OCI-LY7 (cell line): ENCODE measurements around the gene MOB3B. TPM values are rescaled to one million over a fixed set of nuclear protein-coding genes. Genes with fewer than 3 reads are reported as not detected.

Source experiments
- BruUV-seq: library from RNA; stranded (reverse); fragments of 400-500 nt; replicated peaks from 2 replicates; lab custom pipeline; 2021; lab: Mats Ljungman, UMichigan
- CTCF ChIA-PET: fragments of 300-600 bp; sonication (Branson Sonifier 250); formaldehyde crosslinking; loops from one replicate; lab custom pipeline; 2022; ENCODE audit warnings: antibody characterized with exemption; ENCODE audit not compliant: unreplicated experiment; lab: Charles Lee
- POLR2A ChIA-PET: fragments of 300-600 bp; sonication (Branson Sonifier 250); formaldehyde crosslinking; loops from one replicate; lab custom pipeline; 2022; ENCODE audit warnings: antibody characterized with exemption; lab: Charles Lee
- DNase-seq: peaks from one replicate; pipeline ENCODE4 v3.0.0-alpha.2; 2015; ENCODE audit warnings: low spot score
- H2AFZ ChIP-seq: fragments of 200-600 bp; sonication (generic), shearing (Covaris generic); 2 replicates; pipeline ENCODE4 v1.6.1; 2014; ENCODE audit warnings: mild to moderate bottlenecking, antibody characterized with exemption, low read length, moderate library complexity
- H3K27ac ChIP-seq: fragments of 200-600 bp; sonication (generic); 2 replicates; pipeline ENCODE4 v1.5.1; 2014; ENCODE audit warnings: mixed run types, low read depth, mild to moderate bottlenecking, moderate library complexity, low read length, inconsistent platforms; ENCODE audit not compliant: poor library complexity, severe bottlenecking
- H3K36me3 ChIP-seq: fragments of 200-600 bp; sonication (generic); 2 replicates; pipeline ENCODE4 v1.6.1; 2014; ENCODE audit warnings: mild to moderate bottlenecking, antibody characterized with exemption, low read length, moderate library complexity, mixed read lengths; ENCODE audit not compliant: insufficient read depth
- H3K4me1 ChIP-seq: fragments of 200-600 bp; sonication (generic); 2 replicates; pipeline ENCODE4 v1.5.1; 2014; ENCODE audit warnings: mild to moderate bottlenecking, low read length; ENCODE audit not compliant: insufficient read depth, poor library complexity, severe bottlenecking
- H3K4me2 ChIP-seq: fragments of 200-600 bp; sonication (generic); 2 replicates; pipeline ENCODE4 v1.6.1; 2014; ENCODE audit warnings: mild to moderate bottlenecking, low read length
- H3K4me3 ChIP-seq: fragments of 200-600 bp; sonication (generic); 2 replicates; pipeline ENCODE4 v1.5.1; 2014; ENCODE audit warnings: mild to moderate bottlenecking, low read depth, low read length; ENCODE audit not compliant: poor library complexity, severe bottlenecking
- H3K79me2 ChIP-seq: fragments of 200-600 bp; sonication (generic); 2 replicates; pipeline ENCODE4 v1.6.1; 2016; ENCODE audit warnings: low read depth, mild to moderate bottlenecking, low read length, moderate library complexity, mixed read lengths; ENCODE audit not compliant: insufficient read depth
- H3K9me2 ChIP-seq: fragments of 200-600 bp; sonication (generic); 2 replicates; pipeline ENCODE4 v1.6.1; 2016; ENCODE audit warnings: mild to moderate bottlenecking, low read length, mixed read lengths; ENCODE audit not compliant: insufficient read depth
- H3K9me3 ChIP-seq: fragments of 200-600 bp; sonication (generic); 2 replicates; pipeline ENCODE4 v1.6.1; 2014; ENCODE audit warnings: mild to moderate bottlenecking, mixed run types, low read length, mixed read lengths
- H4K20me1 ChIP-seq: fragments of 200-600 bp; sonication (generic); 2 replicates; pipeline ENCODE4 v1.6.1; 2014; ENCODE audit warnings: mild to moderate bottlenecking, antibody characterized with exemption, low read length, moderate library complexity, mixed read lengths; ENCODE audit not compliant: insufficient read depth
- EZH2phosphoT487 ChIP-seq: fragments of 200-600 bp; sonication (generic); IDR thresholded peaks from 2 replicates; pipeline ENCODE4 v1.6.1; 2018; ENCODE audit warnings: low read depth, borderline replicate concordance, mild to moderate bottlenecking, mixed run types, antibody characterized with exemption, low read length, moderate library complexity, mixed read lengths
- intact Hi-C: fragments of 100-400 bp; cut with micrococcal nuclease; formaldehyde crosslinking; loops from one replicate; pipeline ENCODE4 v1.10.0; 2022; ENCODE audit not compliant: unreplicated experiment
- total RNA-seq, 2 experiments: library from RNA; depleted of rRNA in 1 of 2; stranded (reverse); fragments of >200 nt in 1 of 2; shearing (Covaris generic) in 1 of 2; gene quantifications; 2 replicates each; pipeline ENCODE4 v1.2.3, GENCODE V29; 2014 to 2022
- TF ChIP-seq, protein P1 (sequence below): fragments of 200-600 bp; sonication (generic); conservative IDR thresholded peaks from 2 replicates; pipeline ENCODE4 v1.5.1; 2014; ENCODE audit warnings: mild to moderate bottlenecking, antibody characterized with exemption, low read length, moderate library complexity, mixed read lengths

Gene MOB3B
- total RNA-seq, 2 experiments from 2014 or later: 0.04 TPM; not detected in 1

DNA sequence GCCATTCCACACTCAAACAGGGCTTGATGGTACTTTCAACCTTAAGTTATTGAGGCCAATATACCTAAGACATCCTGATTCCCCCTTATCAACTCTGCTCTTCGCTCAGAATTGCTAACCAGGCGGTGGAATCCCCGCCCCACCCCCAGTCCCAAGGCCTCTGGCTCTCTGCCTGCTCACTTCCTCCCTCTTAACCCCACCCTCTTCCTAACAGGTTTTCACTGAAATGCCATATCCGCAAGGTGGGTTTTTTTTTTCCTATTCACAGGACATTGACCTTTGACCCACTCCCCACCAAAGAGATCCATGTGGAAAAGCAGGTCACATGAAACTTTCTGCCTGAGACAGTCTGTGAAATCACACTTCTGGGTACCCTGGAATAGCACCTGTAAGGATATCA is 72.2 kb downstream of the MOB3B start:
- no peak overlapping the region for H3K4me2 ChIP-seq
- ChIA-PET POLR2A (interaction anchor here (0.6 to 0.7 kb wide), 2 partner anchors 94 to 320 kb away, joined by 4 read pairs; no protein-coding TSS in a partner anchor), CTCF (no interaction called here)
- BruUV-seq: no TSS peak
- no peaks in the 10 kb centered on the region for H4K20me1 ChIP-seq
- no peaks in the 10 kb centered on the region for H3K79me2 ChIP-seq
- intact Hi-C loops: no loop called here
- H3K27ac ChIP-seq: no peak overlapping the region
- no peaks in the 10 kb centered on the region for H3K36me3 ChIP-seq
- H3K4me1 ChIP-seq: no peaks in the 10 kb centered on the region
- H2AFZ ChIP-seq: no peak overlapping the region
- no peak overlapping the region for H3K4me3 ChIP-seq
- no peak for DNase-seq
- no peak for TF ChIP-seq EZH2phosphoT487
- TF ChIP-seq, protein P1, sequence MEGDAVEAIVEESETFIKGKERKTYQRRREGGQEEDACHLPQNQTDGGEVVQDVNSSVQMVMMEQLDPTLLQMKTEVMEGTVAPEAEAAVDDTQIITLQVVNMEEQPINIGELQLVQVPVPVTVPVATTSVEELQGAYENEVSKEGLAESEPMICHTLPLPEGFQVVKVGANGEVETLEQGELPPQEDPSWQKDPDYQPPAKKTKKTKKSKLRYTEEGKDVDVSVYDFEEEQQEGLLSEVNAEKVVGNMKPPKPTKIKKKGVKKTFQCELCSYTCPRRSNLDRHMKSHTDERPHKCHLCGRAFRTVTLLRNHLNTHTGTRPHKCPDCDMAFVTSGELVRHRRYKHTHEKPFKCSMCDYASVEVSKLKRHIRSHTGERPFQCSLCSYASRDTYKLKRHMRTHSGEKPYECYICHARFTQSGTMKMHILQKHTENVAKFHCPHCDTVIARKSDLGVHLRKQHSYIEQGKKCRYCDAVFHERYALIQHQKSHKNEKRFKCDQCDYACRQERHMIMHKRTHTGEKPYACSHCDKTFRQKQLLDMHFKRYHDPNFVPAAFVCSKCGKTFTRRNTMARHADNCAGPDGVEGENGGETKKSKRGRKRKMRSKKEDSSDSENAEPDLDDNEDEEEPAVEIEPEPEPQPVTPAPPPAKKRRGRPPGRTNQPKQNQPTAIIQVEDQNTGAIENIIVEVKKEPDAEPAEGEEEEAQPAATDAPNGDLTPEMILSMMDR: no peak
- no peaks in the 10 kb centered on the region for H3K9me3 ChIP-seq
- H3K9me2 ChIP-seq: no peaks in the 10 kb centered on the region

DNA sequence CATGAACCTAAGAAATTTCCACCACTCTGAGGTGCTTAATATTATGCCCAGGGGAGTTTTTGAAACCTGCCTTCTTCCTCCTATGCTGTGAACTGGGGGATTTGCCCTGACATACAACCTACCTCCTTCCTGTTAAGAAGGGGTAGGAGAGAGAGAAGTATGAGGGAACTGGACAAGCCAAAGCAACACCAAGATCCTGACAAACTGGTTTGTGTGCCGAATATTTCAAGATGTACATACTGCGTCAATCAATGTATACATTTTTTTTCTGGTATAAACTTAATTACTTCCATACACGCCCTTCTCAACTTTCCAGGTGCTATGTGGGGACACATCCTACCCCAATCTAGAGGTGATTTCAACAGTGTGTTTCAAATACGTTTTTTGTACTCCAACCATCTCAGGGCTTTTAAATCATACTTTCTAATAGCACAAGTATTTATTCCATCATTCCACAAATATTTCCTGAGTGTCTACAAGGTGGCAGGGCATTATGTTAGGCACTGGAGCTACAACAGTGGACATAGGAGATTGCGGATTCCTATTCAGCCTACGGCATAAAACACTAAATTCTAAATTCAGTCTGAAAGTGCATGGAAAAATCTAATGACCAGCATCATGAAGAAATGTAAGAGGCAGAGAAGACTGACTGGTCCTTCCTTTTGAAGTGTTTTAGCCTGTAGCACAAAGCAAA is 75.6 kb downstream of the MOB3B start:
- no peak for TF ChIP-seq EZH2phosphoT487
- TF ChIP-seq, protein P1: no peak
- H3K9me3 ChIP-seq: no peaks in the 10 kb centered on the region
- H3K4me3 ChIP-seq: no peak overlapping the region
- H3K4me1 ChIP-seq: no peaks in the 10 kb centered on the region
- no peak overlapping the region for H3K27ac ChIP-seq
- H4K20me1 ChIP-seq: no peaks in the 10 kb centered on the region
- BruUV-seq: no TSS peak
- no peak for DNase-seq
- no peaks in the 10 kb centered on the region for H3K9me2 ChIP-seq
- H3K4me2 ChIP-seq: no peak overlapping the region
- ChIA-PET CTCF (no interaction called here), POLR2A (interaction anchor here (0.6 kb wide), 1 partner anchor 8 kb away, joined by 3 read pairs; no protein-coding TSS in a partner anchor)
- no peaks in the 10 kb centered on the region for H3K79me2 ChIP-seq
- H2AFZ ChIP-seq: no peak overlapping the region
- H3K36me3 ChIP-seq: no peaks in the 10 kb centered on the region
- intact Hi-C loops: no loop called here

DNA sequence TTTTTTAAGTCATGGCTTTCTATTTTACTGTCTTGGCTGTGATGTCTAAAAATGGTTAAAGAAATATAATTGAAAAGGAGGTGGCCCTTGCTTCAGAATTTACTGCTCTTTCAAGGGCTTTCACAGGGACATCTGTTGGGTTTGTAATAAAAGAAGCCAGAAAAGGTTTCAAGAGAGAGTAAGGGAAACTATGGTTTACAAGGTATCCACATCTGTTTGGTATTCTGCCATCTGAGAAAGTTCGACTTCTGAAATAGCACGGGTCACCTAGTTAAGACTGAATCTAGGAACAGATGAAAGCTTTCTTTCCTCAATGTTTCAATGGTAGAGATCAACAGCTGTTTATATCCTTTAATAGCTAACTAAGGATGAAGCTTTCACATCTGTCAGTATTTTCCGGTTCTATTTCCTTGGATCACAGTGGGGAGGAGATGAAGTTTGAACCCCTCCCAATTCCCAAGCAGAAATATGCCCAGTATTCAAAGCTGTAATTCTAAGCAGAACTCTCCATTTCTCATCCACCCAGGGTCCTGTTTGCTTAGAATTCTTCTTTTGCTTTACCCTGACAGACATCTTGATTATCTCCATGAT is 78.3 kb downstream of the MOB3B start:
- no peak overlapping the region for H2AFZ ChIP-seq
- H3K27ac ChIP-seq: no peak overlapping the region
- H3K4me1 ChIP-seq: no peaks in the 10 kb centered on the region
- no peak overlapping the region for H3K4me2 ChIP-seq
- CTCF ChIA-PET: no interaction called here
- no TSS peak for BruUV-seq
- no peak overlapping the region for H3K4me3 ChIP-seq
- no peaks in the 10 kb centered on the region for H4K20me1 ChIP-seq
- intact Hi-C loops: no loop called here
- no peaks in the 10 kb centered on the region for H3K9me3 ChIP-seq
- H3K36me3 ChIP-seq: no peaks in the 10 kb centered on the region
- H3K79me2 ChIP-seq: no peaks in the 10 kb centered on the region
- DNase-seq: no peak
- no peaks in the 10 kb centered on the region for H3K9me2 ChIP-seq
- POLR2A ChIA-PET: interaction anchor here (0.6 to 1.6 kb wide), 4 partner anchors 8 to 111 kb away, joined by 3 to 4 read pairs (median 4); no protein-coding TSS in a partner anchor
- TF ChIP-seq, protein P1: no peak
- no peak for TF ChIP-seq EZH2phosphoT487
